ENCODE results near the gene RAB40C. TPM values are rescaled to one million over a fixed set of nuclear protein-coding genes. Genes with fewer than 3 reads are reported as not detected.
A peak's percentile ranks its signal among the peaks of the same experiment; 100 is the strongest.

RAB40C gene
- 6.0 and 30.0 TPM in 2 replicates for total RNA-seq (ENCODE audit: low replicate concordance)

- peaks cover 32% of the 10 kb centered on the region for H3K79me2 ChIP-seq (ENCODE audit: low read depth)
- H3K27me3 Mint-ChIP-seq (ENCODE audit: insufficient read depth, low read depth) = peaks cover 15% of the 10 kb centered on the region
Measured at GRCh38 chr16:589658-590187, at the start of gene RAB40C. Gene RAB40C, plus strand, starts transcription at chr16:590066. Its CDS starts 226 bp downstream, at chr16:590292.

GRCh38 chr16:540645-541340 lies 49.1 kb upstream of the RAB40C start:
- Histone ChIP-seq H3K4me1 (no peaks in the 10 kb centered on the region), H3F3A (ENCODE audit: low read depth) (no peaks in the 10 kb centered on the region), H3K9me3 (ENCODE audit: low read depth) (no peaks in the 10 kb centered on the region), H3K27me3 (no peaks in the 10 kb centered on the region), H3K79me2 (ENCODE audit: low read depth) (peaks cover 6% of the 10 kb centered on the region), H4K20me1 (ENCODE audit: low read depth) (peaks cover 20% of the 10 kb centered on the region), H3K36me3 (no peaks in the 10 kb centered on the region), H3K4me2 (no peak overlapping the region), H2AFZ (replicated peaks) (no peak overlapping the region), H3K9ac (no peak overlapping the region), H3K27ac (no peak overlapping the region), H3K4me3 (no peak overlapping the region)
- Mint-ChIP-seq H3K36me3 (peaks cover 5% of the 10 kb centered on the region), H3K27me3 (ENCODE audit: insufficient read depth, low read depth) (peaks cover 5% of the 10 kb centered on the region), H3K9me3 (no peaks in the 10 kb centered on the region), H3K27ac (no peak overlapping the region), H3K4me3 (no peak overlapping the region), H3K4me1 (no peaks in the 10 kb centered on the region)
- DNase-seq (ENCODE audit: low spot score) = no peak
- TF ChIP-seq EZH2 (IDR thresholded peaks at IDR 0.05) (no peak), CTCF (IDR thresholded peaks at IDR 0.05) (no peak), EZH2phosphoT487 (IDR thresholded peaks at IDR 0.05) (no peak)

More at GRCh38 chr16:589658-590187, at the start of gene RAB40C:
- peaks cover 20% of the 10 kb centered on the region for H3F3A ChIP-seq (ENCODE audit: low read depth)
- Mint-ChIP-seq H3K4me3 (peak within 1 kb of the TSS; percentile 100), H3K36me3 (peaks cover 6% of the 10 kb centered on the region), H3K4me1 (peaks cover 32% of the 10 kb centered on the region), H3K27ac (peak within 1 kb of the TSS; percentile 100), H3K9me3 (no peaks in the 10 kb centered on the region)
- H3K4me2 ChIP-seq = peak within 1 kb of the TSS; percentile 94
- no peaks in the 10 kb centered on the region for H3K9me3 ChIP-seq (ENCODE audit: low read depth)
- DNase-seq (ENCODE audit: low spot score) = peak; percentile 99
- H3K27me3 ChIP-seq = peaks cover 38% of the 10 kb centered on the region
- H3K9ac ChIP-seq = peak within 1 kb of the TSS; percentile 78
- peak within 1 kb of the TSS; percentile 99 for H2AFZ ChIP-seq (replicated peaks)
- H3K36me3 ChIP-seq = no peaks in the 10 kb centered on the region
- H4K20me1 ChIP-seq (ENCODE audit: low read depth) = peaks cover 77% of the 10 kb centered on the region
- TF ChIP-seq EZH2 (IDR thresholded peaks at IDR 0.05) (no peak), CTCF (IDR thresholded peaks at IDR 0.05) (peak; percentile 21)
- H3K27ac ChIP-seq = peak within 1 kb of the TSS; percentile 92
- peak within 1 kb of the TSS; percentile 99 for H3K4me3 ChIP-seq
- peaks cover 3% of the 10 kb centered on the region for H3K4me1 ChIP-seq

- Histone ChIP-seq H3K9ac (no peak overlapping the region), H4K20me1 (ENCODE audit: low read depth) (peaks cover 23% of the 10 kb centered on the region), H3F3A (ENCODE audit: low read depth) (no peaks in the 10 kb centered on the region), H3K27ac (no peak overlapping the region), H3K4me2 (no peak overlapping the region), H3K9me3 (ENCODE audit: low read depth) (no peaks in the 10 kb centered on the region), H3K4me1 (no peaks in the 10 kb centered on the region), H3K27me3 (no peaks in the 10 kb centered on the region), H2AFZ (replicated peaks) (no peak overlapping the region), H3K36me3 (no peaks in the 10 kb centered on the region), H3K4me3 (no peak overlapping the region), H3K79me2 (ENCODE audit: low read depth) (no peaks in the 10 kb centered on the region)
- Mint-ChIP-seq H3K4me3 (no peak overlapping the region), H3K4me1 (no peaks in the 10 kb centered on the region), H3K9me3 (no peaks in the 10 kb centered on the region), H3K36me3 (peaks cover 5% of the 10 kb centered on the region), H3K27me3 (ENCODE audit: insufficient read depth, low read depth) (peaks cover 5% of the 10 kb centered on the region), H3K27ac (no peak overlapping the region)
- TF ChIP-seq CTCF (IDR thresholded peaks at IDR 0.05) = no peak
- TF ChIP-seq EZH2 (IDR thresholded peaks at IDR 0.05) = no peak
- no peak for TF ChIP-seq EZH2phosphoT487 (IDR thresholded peaks at IDR 0.05)
- DNase-seq (ENCODE audit: low spot score) = no peak
Measured at GRCh38 chr16:543301-544164, 46.3 kb upstream of the RAB40C start.

Data from neural progenitor cell (in vitro differentiated cells).